ENCODE measurements around the gene ITGA11.

Gene ITGA11

DNA sequence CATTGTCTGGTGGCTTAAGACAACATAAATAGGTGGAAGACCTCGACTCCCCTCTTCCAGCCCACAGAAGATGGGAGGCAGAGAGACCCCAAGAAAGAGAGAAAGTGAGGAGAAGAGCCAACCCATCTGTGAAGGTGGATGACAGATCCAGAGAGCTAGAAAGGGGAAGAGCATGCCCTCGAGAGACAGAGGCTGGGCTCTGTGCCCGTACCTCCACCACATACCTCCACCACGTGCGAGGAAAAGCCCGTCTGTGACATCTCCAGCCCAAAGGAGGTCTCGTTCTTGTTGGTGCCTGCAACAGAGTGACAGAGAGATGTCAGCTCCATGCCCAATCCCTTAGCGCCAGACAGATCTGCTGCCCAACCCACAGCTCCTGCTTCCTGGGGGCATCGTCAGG lies 83.4 kb downstream of the ITGA11 start:
- no peak for DNase-seq

- DNase-seq = no peak
Observed at GRCh38 chr15:68348081-68348480, 83.9 kb downstream of the ITGA11 start.

GRCh38 chr15:68347392-68347791 lies 84.6 kb downstream of the ITGA11 start:
- DNase-seq = no peak

GRCh38 chr15:68346979-68347378 lies 85.0 kb downstream of the ITGA11 start:
- DNase-seq = no peak

DNA sequence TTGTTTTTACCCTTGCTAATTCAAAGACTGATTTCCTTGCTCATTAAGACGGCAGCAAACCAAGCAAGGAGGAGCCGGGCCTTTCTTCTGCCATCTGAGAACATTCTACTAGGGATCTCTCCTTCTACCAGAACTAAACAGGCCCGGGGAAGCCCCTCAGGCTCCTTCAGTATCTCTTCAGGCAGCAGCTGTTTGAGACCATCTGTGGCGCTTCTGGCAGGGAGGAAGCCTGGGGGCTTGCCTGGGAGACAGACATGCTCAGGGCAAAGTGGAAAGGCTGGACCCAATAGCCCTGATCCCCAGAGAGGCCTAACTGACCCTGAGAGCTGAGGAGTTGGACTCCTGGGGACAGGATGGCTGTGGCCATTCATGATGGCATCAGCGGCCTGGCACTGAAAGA lies 86.5 kb downstream of the ITGA11 start:
- no peak for DNase-seq

GRCh38 chr15:68344600-68344999 lies 87.4 kb downstream of the ITGA11 start:
- DNase-seq = no peak

DNA sequence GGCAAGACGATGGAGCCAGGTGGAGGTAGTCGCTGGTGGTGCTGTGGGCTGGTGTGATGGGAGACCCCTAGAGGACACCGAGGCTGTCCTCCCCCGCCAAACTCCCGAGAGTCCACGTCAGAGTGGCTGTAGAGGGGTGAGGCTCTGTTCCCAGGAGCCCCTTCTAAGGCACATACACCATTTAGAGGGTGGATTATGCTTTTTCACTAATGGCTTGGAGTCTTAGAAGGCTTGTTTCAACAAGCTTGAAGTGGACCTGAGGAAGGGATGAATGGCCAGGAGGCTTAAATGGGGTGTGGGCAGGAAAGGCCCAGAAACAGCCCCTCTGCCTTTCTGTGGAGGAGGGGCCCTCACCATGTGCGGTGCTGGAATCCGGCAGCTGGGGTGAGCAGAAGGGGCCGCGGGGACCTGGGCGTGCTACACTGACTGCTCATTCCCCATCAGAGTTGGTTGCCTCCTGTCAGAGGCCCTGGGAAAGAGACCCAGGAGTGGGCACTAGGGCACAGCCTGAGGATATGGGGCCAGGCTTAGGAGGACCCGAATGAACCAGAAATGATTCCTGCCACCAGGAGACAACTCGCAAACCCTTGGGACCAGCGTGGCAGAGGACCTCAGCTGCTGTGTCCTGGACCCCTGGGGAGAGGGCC lies 88.3 kb downstream of the ITGA11 start:
- no peak for DNase-seq

- DNase-seq = no peak
Observed at GRCh38 chr15:68341760-68342725, 89.9 kb downstream of the ITGA11 start.

GRCh38 chr15:68340726-68341671 lies 91.0 kb downstream of the ITGA11 start:
- no peak for DNase-seq

GRCh38 chr15:68339481-68339880 lies 92.5 kb downstream of the ITGA11 start:
- no peak for DNase-seq

- DNase-seq = no peak
Observed at GRCh38 chr15:68337826-68338225, 94.1 kb downstream of the ITGA11 start.

DNA sequence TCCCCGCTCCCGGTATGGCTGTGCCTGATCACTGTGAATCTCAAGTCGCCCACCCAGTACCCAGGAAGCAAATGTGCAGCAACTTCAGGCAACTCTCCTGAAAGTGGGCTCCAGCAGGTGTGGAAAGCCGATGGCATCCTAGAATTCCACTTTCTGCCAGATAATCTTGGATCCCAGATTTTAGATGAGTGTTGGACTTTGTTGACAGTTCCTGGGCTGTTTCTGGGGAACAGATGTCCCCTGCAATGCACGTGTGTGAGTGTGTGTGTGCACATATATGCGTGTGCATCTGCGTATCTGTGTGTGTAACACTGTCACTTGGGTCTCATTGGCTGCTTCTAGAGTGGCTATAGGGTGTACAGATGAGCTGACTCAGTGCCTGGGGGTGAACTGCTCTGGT lies 95.4 kb downstream of the ITGA11 start:
- no peak for DNase-seq

DNA sequence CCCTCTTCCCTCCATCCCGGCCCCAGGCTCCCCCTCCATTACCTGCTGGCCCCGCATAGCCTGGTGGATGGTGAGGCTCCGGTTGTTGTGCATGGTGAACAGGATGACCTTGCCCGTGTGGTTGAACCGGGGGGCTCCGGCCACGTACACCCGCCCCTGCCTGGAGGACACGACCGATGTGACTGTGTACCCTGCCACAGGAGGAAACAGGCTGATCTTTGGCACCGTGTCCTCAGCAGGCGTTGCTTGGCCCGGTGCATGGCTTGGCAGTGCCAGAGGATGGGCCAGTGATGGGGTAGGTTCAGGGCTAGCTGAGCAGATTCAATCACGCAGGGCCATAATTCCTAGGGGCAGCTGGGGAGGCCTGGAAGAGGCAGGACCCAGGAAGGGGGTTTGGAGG lies 96.3 kb downstream of the ITGA11 start:
- no peak for DNase-seq

DNA sequence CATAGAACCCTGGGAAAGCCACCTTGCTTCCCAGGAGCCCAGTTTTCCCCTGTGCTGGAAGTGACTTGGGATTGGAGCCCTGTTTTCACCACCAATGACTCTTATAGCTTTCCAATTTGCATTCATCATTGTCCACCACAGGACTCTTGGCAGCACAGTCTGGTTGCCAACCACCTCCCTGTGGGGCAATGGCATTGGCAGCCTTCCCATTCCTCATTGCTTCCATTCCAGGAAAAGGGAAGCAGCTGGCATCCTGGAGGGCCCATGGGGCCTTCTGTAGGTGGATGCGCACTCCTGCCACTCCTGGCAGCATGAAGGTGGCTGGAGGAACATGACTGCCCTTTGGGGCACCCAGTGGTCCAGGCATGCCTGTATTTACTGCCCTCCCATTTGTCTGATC lies 96.7 kb downstream of the ITGA11 start:
- DNase-seq = no peak

GRCh38 chr15:68334661-68335124 lies 97.3 kb downstream of the ITGA11 start:
- no peak for DNase-seq

GRCh38 chr15:68333775-68334470 lies 98.0 kb downstream of the ITGA11 start:
- no peak for DNase-seq

GRCh38 chr15:68332266-68332665 lies 99.7 kb downstream of the ITGA11 start:
- no peak for DNase-seq

DNA sequence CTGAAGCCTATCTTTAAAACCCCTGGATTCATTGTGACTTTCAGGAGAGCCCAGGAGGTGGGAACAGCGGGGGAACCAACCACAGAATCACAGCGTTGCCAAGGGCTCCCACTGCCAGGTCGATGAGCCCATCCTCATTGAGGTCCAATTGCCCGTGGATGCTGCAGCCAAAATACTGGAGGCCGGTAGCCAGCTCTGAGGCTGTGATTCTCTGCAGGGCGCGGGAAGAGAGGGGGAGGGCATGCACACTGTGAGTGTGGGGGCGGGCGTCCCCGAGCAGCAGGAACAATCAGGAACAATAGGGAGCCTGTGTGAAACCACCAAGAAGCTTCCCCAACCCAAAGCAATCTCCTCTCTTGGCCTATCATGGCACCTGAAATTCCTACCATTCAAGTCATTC lies 101.1 kb downstream of the ITGA11 start:
- DNase-seq = no peak

- DNase-seq = no peak
Observed at GRCh38 chr15:68330416-68330815, 101.5 kb downstream of the ITGA11 start.

- no peak for DNase-seq
Observed at GRCh38 chr15:68328964-68329363, 103.0 kb downstream of the ITGA11 start.

DNA sequence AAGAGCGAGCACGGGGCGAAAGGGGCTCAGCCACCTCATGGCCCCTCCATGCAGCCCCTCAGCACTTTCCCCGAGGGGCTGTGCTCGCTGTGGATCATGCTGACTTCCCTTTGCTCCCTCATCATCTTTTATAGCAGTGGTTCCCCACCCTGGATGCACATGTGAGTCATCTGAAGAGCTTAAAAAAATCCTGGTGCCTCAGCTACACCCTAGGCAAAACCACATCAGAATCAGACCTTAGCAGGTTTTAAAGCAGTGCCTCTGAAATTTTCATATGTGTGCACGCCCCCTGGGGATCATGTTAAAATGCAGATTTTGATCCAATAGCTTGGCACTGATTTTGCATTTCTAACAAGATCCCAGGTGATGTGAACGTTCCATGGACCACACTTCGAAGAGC lies 103.5 kb downstream of the ITGA11 start:
- no peak for DNase-seq

DNA sequence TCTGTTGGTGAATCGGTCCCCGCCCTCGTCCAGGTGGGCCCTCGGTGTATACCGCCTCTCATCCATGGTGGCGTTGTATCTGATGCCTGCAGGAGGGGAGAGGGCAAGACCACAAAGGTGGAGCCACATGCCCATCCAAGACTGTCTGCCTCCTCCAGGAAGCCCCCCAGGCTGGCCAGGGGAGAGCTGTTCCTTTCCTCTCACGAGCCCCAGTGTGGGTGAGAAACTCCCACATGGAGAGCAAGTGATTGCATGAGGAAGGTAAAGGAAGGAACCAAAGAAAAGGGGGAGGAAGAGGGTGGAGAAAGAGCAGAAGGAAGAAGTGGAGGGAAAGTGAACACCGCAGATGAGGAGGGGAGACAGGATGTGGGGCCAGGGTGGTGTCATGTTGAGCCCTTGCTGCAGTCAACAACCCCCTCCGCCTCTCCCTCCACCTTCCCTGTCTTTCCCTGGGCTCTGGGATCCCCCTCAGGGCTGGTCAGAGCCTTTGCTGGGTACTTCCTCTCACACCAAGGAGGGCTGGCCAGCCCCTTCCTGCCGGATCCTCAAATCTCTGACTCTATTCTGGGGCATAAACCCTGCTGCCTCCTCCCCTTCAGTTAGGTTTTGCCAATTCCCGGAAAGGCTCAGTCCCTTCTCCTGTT lies 105.1 kb downstream of the ITGA11 start:
- DNase-seq = peak; percentile 62
